22Rv1 (cell line): Measurements from ENCODE around the gene ARHGAP45.

ENCODE experiments used
- ZFX ChIP-seq: fragments of 450-650 bp; IDR thresholded peaks from 2 replicates; pipeline ENCODE4 v1.6.1; 2017; ENCODE audit warnings: antibody characterized with exemption, borderline replicate concordance
- TF ChIP-seq, protein P1 (sequence below): fragments of 450-650 bp; IDR thresholded peaks from 2 replicates; pipeline ENCODE4 v1.5.1; 2017; ENCODE audit warnings: mild to moderate bottlenecking

DNA sequence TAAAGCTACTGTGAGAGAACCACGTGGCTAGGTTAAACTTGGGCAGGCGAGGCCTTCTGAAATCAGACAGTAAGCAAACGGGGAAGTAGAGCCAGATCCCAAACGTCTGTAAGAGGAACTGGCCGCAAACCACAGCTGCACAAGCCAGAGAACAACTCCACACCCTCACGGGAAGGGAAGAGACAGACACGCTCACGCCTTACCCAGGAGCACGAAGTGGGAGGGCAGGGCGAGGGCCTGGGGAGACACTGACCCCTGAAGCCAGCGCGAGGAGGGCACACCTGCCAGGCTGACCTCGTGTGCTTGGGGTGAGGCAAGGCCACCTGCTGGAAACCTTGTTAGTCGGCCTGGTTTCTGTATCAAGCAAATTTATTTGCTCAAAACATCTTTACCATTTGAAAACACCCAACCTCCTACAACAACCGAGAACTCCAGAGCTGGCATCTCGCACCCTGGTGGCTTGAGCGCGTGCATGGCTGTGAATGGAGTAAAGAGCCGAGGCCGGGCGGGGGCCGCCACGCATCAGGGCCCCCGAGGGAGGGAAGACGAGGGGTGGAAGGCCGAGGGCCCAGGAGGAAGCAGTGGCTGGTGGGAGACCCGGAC is 20.9 kb downstream of the ARHGAP45 start:
- TF ChIP-seq, protein P1, sequence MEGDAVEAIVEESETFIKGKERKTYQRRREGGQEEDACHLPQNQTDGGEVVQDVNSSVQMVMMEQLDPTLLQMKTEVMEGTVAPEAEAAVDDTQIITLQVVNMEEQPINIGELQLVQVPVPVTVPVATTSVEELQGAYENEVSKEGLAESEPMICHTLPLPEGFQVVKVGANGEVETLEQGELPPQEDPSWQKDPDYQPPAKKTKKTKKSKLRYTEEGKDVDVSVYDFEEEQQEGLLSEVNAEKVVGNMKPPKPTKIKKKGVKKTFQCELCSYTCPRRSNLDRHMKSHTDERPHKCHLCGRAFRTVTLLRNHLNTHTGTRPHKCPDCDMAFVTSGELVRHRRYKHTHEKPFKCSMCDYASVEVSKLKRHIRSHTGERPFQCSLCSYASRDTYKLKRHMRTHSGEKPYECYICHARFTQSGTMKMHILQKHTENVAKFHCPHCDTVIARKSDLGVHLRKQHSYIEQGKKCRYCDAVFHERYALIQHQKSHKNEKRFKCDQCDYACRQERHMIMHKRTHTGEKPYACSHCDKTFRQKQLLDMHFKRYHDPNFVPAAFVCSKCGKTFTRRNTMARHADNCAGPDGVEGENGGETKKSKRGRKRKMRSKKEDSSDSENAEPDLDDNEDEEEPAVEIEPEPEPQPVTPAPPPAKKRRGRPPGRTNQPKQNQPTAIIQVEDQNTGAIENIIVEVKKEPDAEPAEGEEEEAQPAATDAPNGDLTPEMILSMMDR, result no peak
- TF ChIP-seq ZFX, result no peak
